Myocyte (in vitro differentiated cells): ENCODE results near the gene THOC7. TPM values are rescaled to one million over a fixed set of nuclear protein-coding genes. Genes with fewer than 3 reads are reported as not detected.

Source experiments
- DNase-seq: peaks from one replicate; pipeline ENCODE4 v3.0.0-alpha.2; 2012; ENCODE audit warnings: low read depth
- polyA plus RNA-seq: library from polyadenylated mRNA; unstranded; fragments of >200 nt; gene quantifications from one replicate; pipeline ENCODE4 v1.2.1, GENCODE V29; 2012; ENCODE audit warnings: missing spikeins
- total RNA-seq: library from RNA; depleted of rRNA; stranded (reverse); fragments of >200 nt; gene quantifications from 2 replicates; pipeline ENCODE4 v1.2.3, GENCODE V29; 2014

The THOC7 gene
- total RNA-seq, result 57.0 and 57.7 TPM in 2 replicates
- 51.9 TPM for polyA plus RNA-seq

DNA sequence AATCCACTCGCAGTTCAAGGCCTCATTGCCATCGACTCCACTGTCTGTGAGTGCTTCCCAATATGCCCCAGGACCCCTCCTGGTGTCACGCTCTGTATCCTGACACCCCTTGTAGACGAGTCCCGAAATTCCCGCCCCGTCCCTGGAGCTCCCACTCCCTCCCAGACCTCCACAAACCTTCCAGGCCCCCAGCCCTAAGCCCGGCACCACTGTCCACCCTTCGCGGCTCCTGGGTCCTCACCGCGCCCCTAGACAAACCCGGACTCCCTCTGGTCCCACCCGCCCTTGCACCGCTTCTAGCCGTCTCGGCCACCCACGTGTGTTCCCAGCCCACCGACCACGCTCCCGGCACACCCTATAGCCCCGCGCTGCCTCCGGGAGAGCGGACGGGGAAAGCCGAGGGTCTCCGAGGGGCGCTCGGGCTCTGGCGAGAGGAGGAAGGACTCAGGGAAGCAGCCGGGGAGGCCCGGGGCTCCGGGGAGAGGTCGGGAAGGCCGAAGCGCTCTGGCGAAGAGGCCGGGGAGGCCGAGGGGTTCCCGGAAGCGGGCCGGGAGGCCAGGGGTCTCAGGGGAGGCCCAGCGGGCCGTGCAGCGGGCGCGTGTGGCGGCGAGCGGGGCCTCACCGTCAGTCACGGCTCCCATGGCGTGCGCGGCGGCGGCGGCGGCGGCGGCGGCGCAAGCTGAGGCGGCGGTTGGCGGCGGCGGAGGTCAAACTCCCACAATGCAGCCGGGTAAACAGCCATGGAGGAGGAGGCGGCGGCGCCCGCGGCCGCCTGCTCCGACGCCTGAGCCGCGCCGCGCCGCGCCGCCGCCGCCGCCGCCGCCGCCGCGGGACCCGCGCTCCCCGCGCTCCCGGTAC is at the start of gene THOC7, which contains the start of gene ATXN7:
Gene THOC7 (minus strand): TSS at position 656 of the 858 bp plus-strand sequence. CDS start 15 bp downstream, at position 641.
Gene ATXN7 (plus strand): TSS at position 718 of the 858 bp plus-strand sequence. CDS start 48,732 bp downstream, outside the sequence.
- DNase-seq, result peak; percentile 77

DNA sequence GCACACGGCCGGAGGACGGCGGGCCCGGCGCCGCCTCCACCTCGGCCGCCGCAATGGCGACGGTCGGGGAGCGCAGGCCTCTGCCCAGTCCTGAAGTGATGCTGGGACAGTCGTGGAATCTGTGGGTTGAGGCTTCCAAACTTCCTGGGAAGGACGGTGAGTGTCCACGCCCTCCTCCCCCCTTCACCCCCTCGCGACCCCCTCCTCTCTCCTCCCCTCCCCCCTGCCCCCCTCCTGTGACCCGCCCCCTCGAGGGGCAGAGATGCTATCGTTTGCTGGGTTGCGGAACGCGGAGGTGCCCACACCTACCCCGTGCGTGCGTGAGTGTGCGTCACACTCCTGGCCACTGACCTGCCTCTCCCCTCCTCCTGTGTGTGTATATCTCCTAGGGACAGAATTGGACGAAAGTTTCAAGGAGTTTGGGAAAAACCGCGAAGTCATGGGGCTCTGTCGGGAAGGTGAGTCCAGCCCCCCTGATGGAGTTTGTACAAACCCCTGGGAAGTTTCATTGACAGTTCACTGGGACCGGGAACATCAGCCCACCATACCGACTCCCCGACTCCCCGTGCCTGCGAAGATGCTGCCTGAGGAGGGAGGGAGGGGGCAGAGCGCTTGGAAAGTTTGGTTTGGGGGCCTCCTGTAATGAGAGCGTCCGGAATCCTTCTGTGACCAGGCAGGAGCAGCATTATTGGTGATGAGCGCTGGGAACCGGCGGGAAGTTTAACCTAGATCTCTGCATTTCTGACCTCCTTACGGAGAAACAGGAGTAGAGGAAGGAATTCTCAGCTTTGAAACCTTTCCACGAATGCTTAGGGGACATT is 49.4 kb upstream of the THOC7 start:
- DNase-seq, result peak; percentile 16

DNA sequence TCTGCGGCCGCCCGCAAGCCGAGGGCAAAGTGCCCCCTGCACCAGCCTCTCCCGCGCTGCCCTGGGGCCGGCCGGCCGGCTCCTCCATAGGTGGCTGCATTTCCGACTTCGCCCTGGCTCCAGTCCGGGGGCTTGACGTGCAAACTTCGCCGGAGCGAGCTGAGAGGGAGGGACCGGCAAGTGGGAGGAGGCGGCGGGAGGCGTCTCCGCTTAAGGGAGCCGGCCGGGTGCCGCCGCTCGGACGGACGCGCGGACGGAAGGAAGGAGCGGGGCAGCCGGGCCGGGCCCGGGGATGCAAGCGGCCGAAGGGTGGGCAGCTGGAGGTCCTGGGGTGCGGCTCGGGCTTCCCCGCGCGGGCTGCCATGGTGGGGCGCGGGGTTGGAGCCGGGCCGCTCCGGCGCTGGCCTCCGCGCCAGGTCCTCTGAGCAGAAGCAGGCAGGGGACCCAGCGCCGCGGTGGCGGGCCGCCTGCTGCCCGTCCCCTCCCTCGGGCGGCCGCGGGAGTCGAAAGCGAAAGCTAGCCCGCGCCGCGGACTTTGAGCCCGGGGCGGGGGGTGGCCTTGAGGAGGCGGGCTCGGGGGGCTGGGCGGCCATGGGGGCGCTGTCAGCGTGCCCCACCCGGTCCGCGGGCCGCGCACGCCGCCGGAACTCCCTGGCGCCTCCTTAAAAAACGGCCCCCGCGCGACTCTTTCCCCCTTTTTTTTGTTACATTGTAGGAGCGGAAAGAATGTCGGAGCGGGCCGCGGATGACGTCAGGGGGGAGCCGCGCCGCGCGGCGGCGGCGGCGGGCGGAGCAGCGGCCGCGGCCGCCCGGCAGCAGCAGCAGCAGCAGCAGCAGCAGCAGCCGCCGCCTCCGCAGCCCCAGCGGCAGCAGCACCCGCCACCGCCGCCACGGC is 48.5 kb upstream of the THOC7 start, which contains the start of gene SCAANT1:
Gene SCAANT1 (minus strand): TSS at position 511 of the 895 bp plus-strand sequence.
- peak; percentile 92 for DNase-seq

DNA sequence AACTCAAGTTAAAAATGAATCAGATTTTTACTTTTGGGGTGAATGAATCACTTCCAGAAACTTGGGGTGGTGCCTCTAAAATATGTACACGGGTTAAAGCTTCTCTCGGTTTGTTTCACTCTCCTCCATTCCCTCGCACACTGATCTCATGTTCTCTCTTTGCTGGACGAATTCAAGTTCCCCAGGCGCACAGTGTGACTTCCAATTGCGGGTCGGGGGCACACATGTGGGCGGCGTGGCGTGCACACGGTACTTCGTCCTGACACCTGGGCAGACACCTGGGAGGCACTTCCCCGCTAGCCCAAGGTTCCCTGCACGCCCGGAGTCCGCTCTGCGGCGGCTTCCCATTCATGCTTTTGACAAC is 47.9 kb upstream of the THOC7 start:
- DNase-seq, result peak; percentile 19

- no peak for DNase-seq
Measured at GRCh38 chr3:63910891-63911290, 47.3 kb upstream of the THOC7 start.

DNA sequence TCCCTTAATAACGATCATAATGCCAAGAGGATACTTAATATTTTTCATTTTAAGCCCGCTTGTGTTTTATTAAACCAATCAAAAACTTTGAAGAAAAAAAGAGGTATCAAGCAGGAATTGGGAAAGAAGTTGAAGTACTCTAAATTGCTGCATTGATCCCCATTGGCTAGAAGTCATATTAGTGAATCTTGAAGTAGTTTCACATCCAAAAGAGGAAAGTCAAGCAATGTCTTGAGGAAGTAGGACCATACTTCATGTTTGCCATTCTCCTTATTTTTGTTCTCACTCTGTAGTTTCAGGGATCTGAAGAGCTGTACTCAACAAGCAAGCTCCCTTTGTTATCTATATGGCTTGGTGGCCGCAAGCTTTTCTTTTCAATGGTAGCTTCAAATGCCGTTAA is 46.4 kb upstream of the THOC7 start:
- DNase-seq, result no peak

DNA sequence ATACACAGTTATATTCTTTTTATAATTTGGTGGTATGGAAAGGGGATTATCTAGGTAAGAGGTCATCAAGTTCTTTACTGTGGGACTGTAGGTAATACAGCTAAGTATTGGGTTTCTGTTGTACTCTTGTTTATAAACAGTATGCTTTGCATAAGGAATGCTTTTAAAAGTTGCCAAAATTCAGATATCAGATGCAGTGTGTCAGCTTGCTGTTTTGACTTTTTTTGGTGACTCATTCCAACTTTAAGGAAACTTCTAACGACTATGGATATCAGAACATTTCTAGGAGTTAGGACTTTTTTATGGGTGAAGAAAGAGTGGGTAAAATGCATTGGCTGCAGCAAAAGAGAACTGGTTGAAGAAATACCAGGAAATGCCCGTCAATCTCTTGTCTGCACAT is 45.8 kb upstream of the THOC7 start:
- no peak for DNase-seq

GRCh38 chr3:63908776-63909175 is 45.2 kb upstream of the THOC7 start:
- no peak for DNase-seq

GRCh38 chr3:63908081-63908736 is 44.6 kb upstream of the THOC7 start:
- DNase-seq, result peak; percentile 10

GRCh38 chr3:63905731-63906620 is 42.4 kb upstream of the THOC7 start:
- no peak for DNase-seq

DNA sequence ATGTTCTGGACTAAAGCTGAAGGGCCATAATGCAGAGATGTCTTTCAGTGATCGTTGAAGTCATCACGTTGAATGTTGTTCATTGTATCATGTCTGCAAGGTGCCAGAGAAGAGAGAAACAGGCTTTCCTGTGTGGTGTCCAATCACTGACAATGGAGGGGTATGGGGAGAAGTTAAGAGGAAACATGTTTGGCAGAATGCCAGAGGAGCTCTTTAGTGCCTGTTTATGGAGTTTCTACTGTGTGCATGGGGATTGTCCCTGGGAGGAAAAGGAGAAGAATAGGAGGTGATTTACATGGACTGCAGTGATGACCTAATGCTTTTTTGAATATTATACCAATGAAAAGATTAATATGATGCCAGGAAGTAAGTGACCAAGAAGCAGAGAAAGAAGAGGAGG is 36.9 kb upstream of the THOC7 start:
- DNase-seq, result no peak

- DNase-seq, result no peak
Measured at GRCh38 chr3:63900010-63900409, 36.4 kb upstream of the THOC7 start.

DNA sequence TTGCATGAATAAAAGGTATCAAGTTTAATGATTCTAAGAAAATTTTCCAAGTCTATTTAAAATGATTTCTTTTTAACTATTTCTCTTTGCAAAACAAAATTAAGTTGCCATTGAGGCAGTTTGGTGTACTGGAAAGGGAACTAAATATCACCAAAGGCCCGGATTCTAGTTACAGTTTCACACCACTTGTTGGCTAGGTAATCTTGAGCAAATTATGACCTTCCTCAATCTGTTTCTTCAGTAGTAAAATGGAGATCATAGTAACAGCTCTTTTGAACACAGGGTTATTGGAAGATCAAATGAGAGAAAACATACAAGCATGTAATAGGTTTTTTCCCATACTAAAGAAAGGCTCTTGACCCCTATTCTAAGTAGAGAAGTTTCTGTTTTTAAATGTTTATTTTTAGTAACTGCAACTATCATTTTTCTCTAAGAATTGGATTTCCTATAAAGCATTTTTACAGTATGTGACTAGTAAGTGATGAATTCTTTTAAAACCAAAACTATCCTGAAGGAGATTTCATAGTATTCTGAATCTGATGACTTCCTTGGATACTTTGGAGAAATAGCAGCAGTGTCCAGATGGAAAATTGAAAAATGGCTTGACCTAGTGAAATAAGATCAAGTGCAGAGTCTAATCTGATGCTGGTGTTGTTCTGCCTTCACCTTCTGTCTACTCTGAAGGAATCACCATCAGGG is 32.9 kb upstream of the THOC7 start:
- DNase-seq, result no peak

GRCh38 chr3:63895422-63896189 is 32.0 kb upstream of the THOC7 start:
- no peak for DNase-seq

GRCh38 chr3:63892773-63893352 is 29.3 kb upstream of the THOC7 start:
- no peak for DNase-seq

DNA sequence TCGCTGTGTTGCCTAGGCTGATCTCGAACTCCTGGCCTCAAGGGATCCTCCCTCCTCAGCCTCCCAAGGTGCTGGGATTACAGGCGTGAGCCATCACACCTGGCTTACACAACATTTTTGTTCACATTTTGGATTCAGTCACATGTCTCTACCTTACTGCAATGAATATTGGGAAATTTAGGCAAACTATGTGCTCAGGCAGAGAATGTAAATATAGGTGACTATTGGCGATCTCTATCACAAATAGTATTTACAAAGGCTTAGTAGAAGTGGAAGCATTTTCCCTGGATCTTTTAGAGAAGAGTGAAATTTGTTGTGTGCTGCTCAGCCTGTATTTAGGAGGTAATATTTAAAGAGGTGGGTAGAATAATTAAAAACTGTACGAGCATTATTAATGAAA is 27.9 kb upstream of the THOC7 start:
- no peak for DNase-seq

- no peak for DNase-seq
Measured at GRCh38 chr3:63886858-63887257, 23.3 kb upstream of the THOC7 start.

- no peak for DNase-seq
Measured at GRCh38 chr3:63880653-63881052, 17.0 kb upstream of the THOC7 start.
